GM19025 (cell line): ENCODE measurements around the gene SFRP5.

Source experiments
- ATAC-seq: cut with Tn5 transposase; IDR thresholded peaks from one replicate; pipeline ENCODE4 v1.9.1; 2021; ENCODE audit warnings: mild to moderate bottlenecking, low read depth, moderate library complexity; ENCODE audit not compliant: unreplicated experiment

Gene SFRP5

GRCh38 chr10:97788552-97789442 is 17.0 kb upstream of the SFRP5 start:
- ATAC-seq = no peak

- ATAC-seq = no peak
Measured at GRCh38 chr10:97785731-97786130, 13.9 kb upstream of the SFRP5 start.

- no peak for ATAC-seq
Measured at GRCh38 chr10:97785231-97785630, 13.4 kb upstream of the SFRP5 start.

- no peak for ATAC-seq
Measured at GRCh38 chr10:97784200-97784810, 12.5 kb upstream of the SFRP5 start.

- no peak for ATAC-seq
Measured at GRCh38 chr10:97782455-97783228, 10.8 kb upstream of the SFRP5 start.

- ATAC-seq = no peak
Measured at GRCh38 chr10:97781618-97782331, 10.0 kb upstream of the SFRP5 start.

- no peak for ATAC-seq
Measured at GRCh38 chr10:97780841-97781617, 9.2 kb upstream of the SFRP5 start.

- no peak for ATAC-seq
Measured at GRCh38 chr10:97779975-97780374, 8.2 kb upstream of the SFRP5 start.

GRCh38 chr10:97779492-97779891 is 7.7 kb upstream of the SFRP5 start:
- ATAC-seq = no peak

GRCh38 chr10:97778452-97779302 is 6.9 kb upstream of the SFRP5 start:
- no peak for ATAC-seq

- ATAC-seq = no peak
Measured at GRCh38 chr10:97777143-97777542, 5.3 kb upstream of the SFRP5 start.

GRCh38 chr10:97774811-97775294 is 3.1 kb upstream of the SFRP5 start:
- ATAC-seq = no peak

GRCh38 chr10:97773096-97773495 is 1.3 kb upstream of the SFRP5 start:
- no peak for ATAC-seq

- no peak for ATAC-seq
Measured at GRCh38 chr10:97771055-97771891, 526 bp downstream of the SFRP5 start.

- ATAC-seq = no peak
Measured at GRCh38 chr10:97770255-97770654, 1.5 kb downstream of the SFRP5 start.

- ATAC-seq = no peak
Measured at GRCh38 chr10:97768322-97769315, 3.2 kb downstream of the SFRP5 start.
